HG02884 (cell line): ENCODE results near the gene MYOG.

ENCODE experiments used
- ATAC-seq: cut with Tn5 transposase; IDR thresholded peaks from one replicate; pipeline ENCODE4 v1.9.1; 2021; ENCODE audit warnings: mild to moderate bottlenecking, moderate library complexity; ENCODE audit not compliant: unreplicated experiment

Gene MYOG

GRCh38 chr1:203072911-203073310 is 12.9 kb downstream of the MYOG start:
- ATAC-seq: no peak

DNA sequence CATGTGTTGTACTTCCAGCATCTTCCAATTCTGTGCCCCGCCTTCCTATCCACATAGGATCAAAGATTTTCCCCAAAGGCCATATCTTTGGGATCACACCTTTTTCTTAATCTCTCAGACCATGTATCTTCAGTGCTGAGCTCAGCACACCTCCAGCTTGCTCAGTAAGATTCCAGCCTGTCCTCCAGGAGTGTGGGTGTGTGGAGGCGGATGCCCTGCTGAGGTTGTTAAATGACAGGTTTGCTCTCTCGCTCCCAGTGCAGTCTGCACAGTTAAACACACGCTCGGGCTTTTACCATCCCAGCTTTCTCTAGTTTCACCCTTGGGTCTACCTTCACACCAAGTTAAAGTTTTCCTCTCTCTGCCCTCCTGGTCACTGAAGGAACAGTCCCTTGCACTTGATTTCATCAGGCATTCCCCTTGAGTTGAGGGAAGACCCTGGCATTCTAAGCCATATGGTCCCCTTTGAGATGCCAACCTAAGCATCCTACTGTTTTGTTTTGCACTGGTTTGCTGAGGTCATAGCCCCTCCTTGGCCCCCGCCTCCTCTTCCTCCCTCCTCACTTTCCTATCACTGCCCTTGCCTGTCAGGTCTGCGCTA is 13.7 kb downstream of the MYOG start:
- no peak for ATAC-seq

DNA sequence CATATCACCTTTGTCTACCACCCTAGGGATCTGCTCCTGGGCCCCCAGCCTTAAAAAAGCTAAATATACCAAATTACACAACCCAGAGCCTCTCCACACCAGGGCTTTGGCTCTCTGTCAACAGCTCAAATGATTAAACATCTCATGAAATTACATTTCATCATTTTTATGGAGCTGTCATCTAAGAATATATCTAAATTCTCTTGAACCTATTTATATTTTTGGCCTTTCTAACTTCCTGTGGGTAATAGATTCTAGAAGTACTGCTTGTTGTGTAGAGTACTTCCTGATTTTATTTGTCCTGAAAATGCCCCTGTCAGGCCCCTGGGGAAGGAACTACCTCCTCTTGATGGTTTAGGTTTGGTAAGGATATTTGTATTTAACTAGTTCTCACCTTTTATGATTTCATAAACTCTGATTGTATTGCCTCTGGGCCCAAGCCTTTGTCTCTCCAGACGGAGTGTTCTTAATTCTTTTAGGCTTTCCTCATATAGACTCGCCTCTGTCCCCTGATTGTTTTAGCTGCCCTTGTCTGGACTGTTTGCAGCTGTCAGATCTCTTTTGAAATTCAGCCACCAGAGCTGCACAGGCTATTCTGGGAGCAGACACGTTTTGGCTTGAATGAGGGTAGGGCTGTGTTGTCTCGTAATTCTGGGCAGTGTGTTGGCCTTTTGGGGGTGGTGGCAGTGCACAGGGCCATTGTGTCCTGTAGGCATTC is 16.6 kb downstream of the MYOG start:
- no peak for ATAC-seq

- no peak for ATAC-seq
Observed at GRCh38 chr1:203066965-203067364, 18.8 kb downstream of the MYOG start.

DNA sequence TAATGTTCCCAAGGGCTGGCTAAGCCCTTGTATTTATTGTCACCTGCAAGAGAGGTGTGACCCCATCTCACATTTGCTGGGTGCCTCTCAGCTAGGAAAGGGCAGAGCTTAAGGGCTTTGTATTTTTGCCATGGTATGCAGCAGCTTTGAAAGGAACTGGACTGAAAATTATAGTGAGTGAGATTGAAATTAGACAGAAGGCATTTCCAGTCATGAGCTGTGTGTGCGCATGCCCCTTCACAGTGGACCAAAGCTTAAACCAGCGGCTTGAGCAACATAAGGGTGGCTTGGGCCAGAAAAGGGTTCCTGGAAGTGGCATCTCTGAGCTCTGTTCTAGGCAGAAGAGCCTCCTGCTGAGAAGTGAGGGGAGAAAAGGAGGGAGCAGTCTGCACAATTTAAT is 19.8 kb downstream of the MYOG start:
- no peak for ATAC-seq

GRCh38 chr1:203065191-203065590 is 20.6 kb downstream of the MYOG start:
- no peak for ATAC-seq

DNA sequence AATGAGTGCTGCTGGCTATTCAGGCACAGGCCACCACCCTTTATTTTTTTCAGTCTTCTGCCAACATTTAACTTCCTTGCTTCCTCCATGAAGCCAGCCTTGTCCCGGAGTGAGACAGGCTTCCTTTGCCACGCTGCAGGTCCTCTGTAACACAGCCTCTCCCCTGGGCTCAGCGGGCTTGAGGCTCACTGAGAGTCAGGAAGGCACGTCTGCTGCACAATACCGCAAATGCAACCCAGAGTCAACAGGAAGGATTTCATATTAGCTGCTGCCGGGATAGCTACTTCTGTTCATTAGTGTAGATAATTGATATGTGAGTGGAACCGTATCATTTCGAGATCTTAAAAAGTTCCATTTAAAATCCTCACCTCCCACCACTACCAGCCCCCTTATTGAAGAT is 22.5 kb downstream of the MYOG start:
- ATAC-seq: no peak

GRCh38 chr1:203060115-203060514 is 25.7 kb downstream of the MYOG start:
- ATAC-seq: no peak

- no peak for ATAC-seq
Observed at GRCh38 chr1:203059485-203059884, 26.3 kb downstream of the MYOG start.

DNA sequence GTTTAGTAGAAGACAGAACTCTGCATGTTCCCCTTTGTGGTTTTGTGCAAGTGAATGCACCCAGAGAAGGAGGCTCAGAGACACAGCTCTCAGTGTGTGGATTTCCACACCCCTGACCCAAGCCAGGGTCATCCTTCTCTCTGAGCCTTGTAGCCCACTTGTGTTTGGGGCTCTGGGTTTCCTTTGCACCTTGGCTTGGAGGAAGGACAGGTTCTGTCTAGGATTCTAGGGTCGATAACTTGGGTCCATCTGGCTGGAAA is 27.2 kb downstream of the MYOG start:
- no peak for ATAC-seq

DNA sequence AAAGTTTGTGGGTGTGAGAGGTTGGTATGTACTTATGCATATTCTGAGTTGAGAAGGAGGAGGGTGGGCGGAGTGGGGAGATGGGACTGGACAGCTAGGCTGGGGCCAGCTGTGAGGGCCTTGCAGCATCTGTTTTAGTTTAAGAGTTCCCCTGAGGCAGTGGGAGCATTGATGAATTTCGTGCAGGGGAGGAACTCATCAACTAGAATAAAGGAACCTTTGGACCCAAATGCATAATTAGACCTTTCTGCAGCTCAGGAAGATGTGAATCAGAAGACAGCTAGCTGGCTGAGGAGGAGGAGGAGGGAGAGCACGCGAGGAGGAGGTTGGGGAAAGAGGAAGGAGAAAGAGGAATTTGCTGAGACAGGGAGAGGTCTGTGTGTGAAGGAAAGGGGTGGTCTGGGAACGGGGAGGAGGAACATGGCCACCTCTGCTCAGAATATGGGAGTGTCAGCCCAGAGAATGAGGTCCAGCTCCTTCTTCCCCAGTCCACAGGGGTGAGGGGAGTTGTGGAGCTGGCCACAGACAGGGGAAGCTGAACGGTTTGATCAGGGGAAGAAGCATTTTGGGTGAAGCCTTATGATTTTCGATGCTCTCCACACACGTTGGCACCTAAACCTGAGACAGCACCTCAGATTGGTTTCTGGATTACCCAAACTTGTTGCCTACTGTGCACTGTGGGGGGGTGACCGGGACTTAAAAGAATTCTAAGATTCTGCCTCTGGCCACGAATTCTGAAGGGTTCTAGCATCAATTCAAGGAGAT is 27.7 kb downstream of the MYOG start:
- no peak for ATAC-seq

DNA sequence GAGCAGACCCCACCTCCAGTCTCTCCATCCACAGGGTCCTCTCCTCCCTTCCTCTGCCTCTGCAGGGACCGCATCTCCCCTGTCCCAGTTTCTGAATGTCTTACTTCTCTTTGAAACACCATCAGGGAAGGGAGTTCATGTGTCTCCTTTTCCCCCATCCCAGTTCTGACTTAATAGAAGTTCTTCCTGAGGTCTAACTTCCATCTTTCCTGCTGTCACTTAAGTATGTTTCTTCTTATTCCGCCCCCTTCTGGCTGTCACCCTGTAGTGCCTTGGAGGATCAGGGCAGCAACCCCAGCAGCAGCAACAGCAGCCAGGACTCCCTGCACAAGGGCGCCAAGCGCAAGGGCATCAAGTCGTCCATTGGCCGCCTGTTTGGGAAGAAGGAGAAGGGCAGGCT is 29.3 kb downstream of the MYOG start:
- ATAC-seq: no peak

DNA sequence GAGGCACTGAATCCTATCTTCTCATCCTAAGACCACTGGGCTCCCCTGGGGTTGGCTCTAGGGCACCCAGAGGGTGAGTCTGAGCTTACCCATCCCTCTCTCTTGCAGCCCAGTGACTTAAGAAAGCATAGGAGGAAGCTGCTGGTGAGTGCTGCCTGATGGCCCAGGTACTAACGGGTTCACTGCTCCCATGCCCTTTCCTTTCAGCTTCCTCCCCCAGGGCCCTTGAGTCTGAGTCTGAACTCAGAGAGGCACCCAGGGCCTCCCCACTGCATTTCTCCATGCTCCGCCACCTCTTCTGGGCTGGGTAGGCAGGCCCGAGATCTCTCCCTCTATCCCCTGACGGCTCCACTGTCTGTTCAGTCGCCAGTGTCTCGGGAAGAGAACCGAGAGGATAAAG is 29.8 kb downstream of the MYOG start:
- ATAC-seq: no peak

DNA sequence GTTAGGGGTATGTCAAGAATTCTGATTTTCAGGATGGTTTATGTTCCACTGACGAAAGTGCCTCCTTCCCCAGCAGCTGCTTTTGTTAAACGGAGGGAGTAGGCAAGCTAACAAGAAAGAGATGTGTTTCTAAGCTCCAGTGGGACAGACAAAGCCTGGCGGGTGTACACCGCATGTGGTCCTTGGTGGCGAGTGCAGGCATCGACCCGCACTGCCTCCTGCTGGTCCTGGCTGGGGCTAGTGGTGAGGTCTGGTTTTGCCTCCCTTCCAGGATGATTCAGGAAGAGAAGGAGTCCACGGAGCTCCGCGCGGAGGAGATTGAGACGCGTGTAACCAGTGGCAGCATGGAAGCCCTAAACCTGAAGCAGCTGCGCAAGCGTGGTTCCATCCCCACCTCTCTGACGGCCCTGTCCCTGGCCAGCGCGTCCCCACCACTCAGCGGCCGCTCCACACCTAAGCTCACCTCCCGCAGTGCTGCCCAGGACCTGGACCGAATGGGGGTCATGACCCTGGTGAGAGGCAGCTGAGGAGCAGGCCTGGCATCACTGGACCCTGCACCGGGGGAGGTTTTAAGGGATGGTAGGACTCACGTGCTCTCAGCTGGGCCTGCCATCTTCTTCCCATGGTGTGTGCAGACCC is 30.5 kb downstream of the MYOG start:
- no peak for ATAC-seq

- no peak for ATAC-seq
Observed at GRCh38 chr1:203054642-203055041, 31.2 kb downstream of the MYOG start.

- ATAC-seq: no peak
Observed at GRCh38 chr1:203054184-203054583, 31.6 kb downstream of the MYOG start.

GRCh38 chr1:203052601-203053000 is 33.2 kb downstream of the MYOG start:
- ATAC-seq: no peak

GRCh38 chr1:203051841-203052324 is 33.9 kb downstream of the MYOG start:
- ATAC-seq: no peak

DNA sequence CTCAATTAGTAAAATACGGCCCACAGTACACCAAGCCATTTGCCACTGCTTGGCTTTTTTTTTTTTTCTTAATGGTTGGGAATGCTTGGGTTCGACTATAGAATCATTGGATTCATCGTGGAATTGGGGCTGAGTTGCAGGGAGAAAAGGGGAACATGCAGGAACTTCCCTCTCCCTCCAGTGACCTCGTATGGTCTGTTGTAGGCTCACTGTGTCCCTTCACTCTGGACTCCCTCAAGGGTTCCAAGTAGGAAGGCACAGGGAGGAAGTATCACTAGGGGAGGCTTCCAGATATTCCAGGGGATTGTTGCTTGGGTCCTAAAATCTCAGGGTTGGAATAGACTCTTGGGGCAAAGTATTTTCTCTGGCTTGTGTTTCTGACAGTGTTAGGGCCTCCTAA is 35.0 kb downstream of the MYOG start:
- ATAC-seq: no peak

DNA sequence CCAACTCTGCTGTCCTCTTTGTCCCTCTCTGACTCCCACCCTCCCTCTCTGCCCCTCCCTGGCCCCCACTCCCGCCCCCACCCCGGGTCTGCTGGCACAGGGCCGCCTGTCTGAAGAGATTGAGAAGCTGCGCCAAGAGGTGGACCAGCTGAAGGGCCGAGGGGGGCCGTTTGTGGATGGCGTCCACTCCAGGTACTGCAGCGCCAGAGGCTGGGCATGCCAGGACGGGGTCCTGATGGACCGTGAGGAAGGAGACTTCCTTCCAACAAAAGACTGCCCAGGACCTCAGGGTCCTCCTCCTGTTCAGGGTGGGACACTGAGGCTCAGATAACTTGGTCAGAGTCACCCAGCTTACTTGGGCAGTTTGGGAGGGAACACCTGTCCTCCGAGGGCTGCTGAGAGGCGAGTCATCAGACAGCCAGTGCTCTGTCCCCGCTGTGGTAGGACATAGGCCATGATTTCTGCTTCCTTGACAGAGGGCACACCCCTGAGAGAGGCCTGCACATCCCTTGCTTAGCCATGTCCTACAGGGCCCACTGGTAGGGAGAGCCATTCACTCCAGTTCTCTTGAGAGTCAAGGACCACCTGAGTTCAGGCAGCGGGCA is 36.1 kb downstream of the MYOG start:
- no peak for ATAC-seq

GRCh38 chr1:203049077-203049476 is 36.7 kb downstream of the MYOG start:
- no peak for ATAC-seq
